T-helper 1 cell treated with Interleukin-12 subunit alpha and Interleukin-12 subunit beta and Interleukin-4 antibody, amounts not matched to agents 30 ng/mL and 1 ng/mL, for 36 hours (primary cell): ENCODE data around the gene NCKIPSD. TPM values are rescaled to one million over a fixed set of nuclear protein-coding genes. Genes with fewer than 3 reads are reported as not detected.
"Not testable (repeated sequence)": the region's sequence is repeated elsewhere in the genome, so short reads cannot be mapped to it uniquely, and the experiment has no call there.

Experiments used
- intact Hi-C: fragments of 100-400 bp; cut with micrococcal nuclease; formaldehyde crosslinking; loops from one replicate; pipeline ENCODE4 v1.15.1; 2024
- total RNA-seq: library from RNA; stranded (reverse); gene quantifications from 2 replicates; pipeline ENCODE4 v1.2.3, GENCODE V29; 2022

NCKIPSD gene
- 28.6 and 30.0 TPM in 2 replicates for total RNA-seq

GRCh38 chr3:48685603-48686511, at the start of gene NCKIPSD:
Gene NCKIPSD, minus strand, starts transcription at chr3:48685915. Its CDS starts 108 bp downstream, at chr3:48685807.
- intact Hi-C loops, result loop anchor here (1.0 to 10.0 kb wide), 11 partner anchors 22 to 408 kb away; partner anchors contain the start of genes IP6K2, NME6, PRKAR2A and QRICH1

GRCh38 chr3:48735075-48735767, 49.5 kb upstream of the NCKIPSD start:
- intact Hi-C loops, result loop anchor here (5.0 kb wide), 1 partner anchor 333 kb away; no protein-coding TSS in a partner anchor

GRCh38 chr3:48734541-48734940, 48.8 kb upstream of the NCKIPSD start:
- intact Hi-C loops, result not testable (repeated sequence)

- intact Hi-C loops, result not testable (repeated sequence)
These were observed 48.2 kb upstream of the NCKIPSD start for GRCh38 chr3:48733752-48734518.

- intact Hi-C loops, result no loop called here
These were observed 41.8 kb upstream of the NCKIPSD start for GRCh38 chr3:48727511-48727910.

GRCh38 chr3:48725185-48725855, 39.6 kb upstream of the NCKIPSD start:
- intact Hi-C loops, result not testable (repeated sequence)

GRCh38 chr3:48723725-48724124, 38.0 kb upstream of the NCKIPSD start:
- intact Hi-C loops, result no loop called here

GRCh38 chr3:48723293-48723692, 37.6 kb upstream of the NCKIPSD start:
- intact Hi-C loops, result not testable (repeated sequence)

- intact Hi-C loops, result loop anchor here (1.0 to 10.0 kb wide), 20 partner anchors 32 to 1432 kb away; partner anchors contain the start of genes APEH, ARIH2, DAG1 and KIF9
These were observed 31.4 kb upstream of the NCKIPSD start, which contains the start of gene IP6K2 for GRCh38 chr3:48716982-48717746. Gene IP6K2, minus strand, starts transcription at chr3:48717221. Its CDS starts 21,930 bp downstream, at chr3:48695291.

- intact Hi-C loops, result loop anchor here (2.0 to 10.0 kb wide), 5 partner anchors 60 to 1432 kb away; partner anchors contain the start of genes APEH, KIF9, KLHL18 and RHOA
These were observed 30.8 kb upstream of the NCKIPSD start for GRCh38 chr3:48716508-48716981.

- intact Hi-C loops, result loop anchor here (5.0 to 10.0 kb wide), 3 partner anchors 697 to 1430 kb away; partner anchors contain the start of genes APEH, KIF9, KLHL18 and RHOA
These were observed 29.6 kb upstream of the NCKIPSD start for GRCh38 chr3:48715174-48715800.

GRCh38 chr3:48711727-48712126, 26.0 kb upstream of the NCKIPSD start:
- intact Hi-C loops, result loop anchor here (10.0 kb wide), 1 partner anchor 1427 kb away; the partner anchor contains the start of genes KIF9 and KLHL18

GRCh38 chr3:48709051-48709461, 23.3 kb upstream of the NCKIPSD start:
- intact Hi-C loops, result no loop called here

- intact Hi-C loops, result no loop called here
These were observed 22.8 kb upstream of the NCKIPSD start for GRCh38 chr3:48708481-48708889.

- intact Hi-C loops, result no loop called here
These were observed 21.4 kb upstream of the NCKIPSD start for GRCh38 chr3:48707157-48707556.

GRCh38 chr3:48702320-48702920, 16.7 kb upstream of the NCKIPSD start:
- intact Hi-C loops, result no loop called here

- intact Hi-C loops, result no loop called here
These were observed 15.2 kb upstream of the NCKIPSD start for GRCh38 chr3:48700731-48701405.

GRCh38 chr3:48698891-48699290, 13.2 kb upstream of the NCKIPSD start:
- intact Hi-C loops, result no loop called here
